Measurements from ENCODE around the gene GRID1. TPM values are rescaled to one million over a fixed set of nuclear protein-coding genes. Genes with fewer than 3 reads are reported as not detected.

Gene GRID1
- total RNA-seq, 1 experiment from 2014 or later, result not detected

DNA sequence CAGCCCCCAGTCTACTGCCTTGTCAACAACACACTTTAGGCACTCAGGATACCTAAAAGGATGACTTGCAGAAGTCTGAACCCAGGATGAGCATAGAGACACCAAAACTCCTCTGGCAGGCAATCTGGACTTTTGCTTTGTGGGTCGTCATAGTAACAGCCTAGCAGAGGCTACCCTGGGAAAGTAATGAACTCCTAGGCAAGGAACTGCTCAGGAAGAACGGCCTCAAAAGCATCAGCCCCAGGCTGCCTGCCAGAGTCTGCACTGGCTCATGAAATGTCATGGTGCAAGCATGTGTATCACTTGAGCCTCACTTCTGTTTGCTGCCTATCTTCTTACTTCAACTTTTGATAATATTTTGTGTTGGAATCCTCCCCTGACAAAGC lies 715.1 kb downstream of the GRID1 start:
- Histone ChIP-seq H3K36me3 (ENCODE audit: low read depth, low read length) (no peaks in the 10 kb centered on the region), H3K9me3 (ENCODE audit: low read length) (no peaks in the 10 kb centered on the region), H3K79me2 (ENCODE audit: low read length) (no peaks in the 10 kb centered on the region), H3K27ac (ENCODE audit: low read length) (no peak overlapping the region), H3K4me2 (ENCODE audit: low read length) (no peak overlapping the region), H3K27me3 (ENCODE audit: low read length) (no peaks in the 10 kb centered on the region), H3K4me1 (ENCODE audit: insufficient read depth, low read length) (no peaks in the 10 kb centered on the region), H3K9ac (ENCODE audit: low read length) (no peak overlapping the region), H4K20me1 (ENCODE audit: low read length) (no peaks in the 10 kb centered on the region), H3F3A (ENCODE audit: low read length, unreplicated experiment) (no peaks in the 10 kb centered on the region), H3K4me3 (ENCODE audit: low read length) (no peak overlapping the region), H2AFZ (ENCODE audit: low read length) (no peak overlapping the region), H3K9me2 (replicated peaks; ENCODE audit: low read length) (no peaks in the 10 kb centered on the region)
- DNase-seq (no peak), ATAC-seq (no peak)
- ChIA-PET CTCF (no interaction called here), POLR2A (ENCODE audit: unreplicated experiment) (no interaction called here)
- TF ChIP-seq EZH2phosphoT487 (IDR thresholded peaks at IDR 0.05; ENCODE audit: borderline replicate concordance, low read length), result no peak
- TF ChIP-seq, protein P1, sequence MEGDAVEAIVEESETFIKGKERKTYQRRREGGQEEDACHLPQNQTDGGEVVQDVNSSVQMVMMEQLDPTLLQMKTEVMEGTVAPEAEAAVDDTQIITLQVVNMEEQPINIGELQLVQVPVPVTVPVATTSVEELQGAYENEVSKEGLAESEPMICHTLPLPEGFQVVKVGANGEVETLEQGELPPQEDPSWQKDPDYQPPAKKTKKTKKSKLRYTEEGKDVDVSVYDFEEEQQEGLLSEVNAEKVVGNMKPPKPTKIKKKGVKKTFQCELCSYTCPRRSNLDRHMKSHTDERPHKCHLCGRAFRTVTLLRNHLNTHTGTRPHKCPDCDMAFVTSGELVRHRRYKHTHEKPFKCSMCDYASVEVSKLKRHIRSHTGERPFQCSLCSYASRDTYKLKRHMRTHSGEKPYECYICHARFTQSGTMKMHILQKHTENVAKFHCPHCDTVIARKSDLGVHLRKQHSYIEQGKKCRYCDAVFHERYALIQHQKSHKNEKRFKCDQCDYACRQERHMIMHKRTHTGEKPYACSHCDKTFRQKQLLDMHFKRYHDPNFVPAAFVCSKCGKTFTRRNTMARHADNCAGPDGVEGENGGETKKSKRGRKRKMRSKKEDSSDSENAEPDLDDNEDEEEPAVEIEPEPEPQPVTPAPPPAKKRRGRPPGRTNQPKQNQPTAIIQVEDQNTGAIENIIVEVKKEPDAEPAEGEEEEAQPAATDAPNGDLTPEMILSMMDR (conservative IDR thresholded peaks at IDR 0.05; ENCODE audit: low read depth, low read length), result no peak
- TF ChIP-seq EZH2 (IDR thresholded peaks at IDR 0.05; ENCODE audit: low read length, unreplicated experiment), result no peak
- BruUV-seq (replicated peaks), result no TSS peak
- intact Hi-C loops (cut with micrococcal nuclease), result no loop called here

DNA sequence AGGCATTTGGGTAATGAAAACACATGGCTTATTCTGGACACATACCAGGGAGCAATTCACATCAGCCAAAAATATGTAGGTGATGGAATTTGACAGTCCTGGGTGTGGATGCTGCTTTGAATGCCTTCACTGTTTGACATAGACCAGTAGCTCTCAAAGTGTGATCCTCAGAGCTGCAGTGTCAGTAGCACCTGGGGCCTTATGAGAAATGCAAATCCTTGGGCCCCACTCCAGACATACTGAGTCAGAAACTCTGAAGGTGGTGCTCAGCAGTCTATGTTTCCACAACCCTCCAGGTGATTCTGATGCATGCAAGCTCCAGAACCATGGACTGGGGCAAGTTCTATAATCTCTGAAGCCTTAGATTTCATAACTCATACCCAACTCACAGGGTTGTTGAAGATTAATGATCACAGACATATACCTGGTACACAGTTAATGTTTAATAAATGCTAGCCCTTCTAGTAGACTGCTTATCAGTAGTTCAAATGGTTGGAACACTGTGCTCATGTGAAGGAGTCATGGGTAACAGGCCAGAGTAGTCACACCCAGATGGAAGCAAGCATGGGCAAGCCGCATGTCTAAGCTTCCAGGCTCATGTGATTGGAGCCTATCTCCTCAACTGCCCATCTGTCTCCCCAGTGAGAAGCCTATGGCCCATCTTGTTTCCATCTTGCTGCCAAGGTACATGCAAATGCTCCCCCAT lies 715.7 kb downstream of the GRID1 start:
- no peaks in the 10 kb centered on the region for H3F3A ChIP-seq (ENCODE audit: low read length, unreplicated experiment)
- no peaks in the 10 kb centered on the region for H3K79me2 ChIP-seq (ENCODE audit: low read length)
- H3K27ac ChIP-seq (ENCODE audit: low read length), result no peak overlapping the region
- no peaks in the 10 kb centered on the region for H3K27me3 ChIP-seq (ENCODE audit: low read length)
- H2AFZ ChIP-seq (ENCODE audit: low read length), result no peak overlapping the region
- DNase-seq (no peak), ATAC-seq (no peak)
- no peaks in the 10 kb centered on the region for H3K4me1 ChIP-seq (ENCODE audit: insufficient read depth, low read length)
- TF ChIP-seq EZH2phosphoT487 (IDR thresholded peaks at IDR 0.05; ENCODE audit: borderline replicate concordance, low read length) (no peak), EZH2 (IDR thresholded peaks at IDR 0.05; ENCODE audit: low read length, unreplicated experiment) (no peak)
- TF ChIP-seq, protein P1 (conservative IDR thresholded peaks at IDR 0.05; ENCODE audit: low read depth, low read length), result no peak
- CTCF ChIA-PET, result no interaction called here
- POLR2A ChIA-PET (ENCODE audit: unreplicated experiment), result no interaction called here
- no peaks in the 10 kb centered on the region for H3K9me2 ChIP-seq (replicated peaks; ENCODE audit: low read length)
- no peak overlapping the region for H3K9ac ChIP-seq (ENCODE audit: low read length)
- H3K4me3 ChIP-seq (ENCODE audit: low read length), result no peak overlapping the region
- no peak overlapping the region for H3K4me2 ChIP-seq (ENCODE audit: low read length)
- BruUV-seq (replicated peaks), result no TSS peak
- no peaks in the 10 kb centered on the region for H3K36me3 ChIP-seq (ENCODE audit: low read depth, low read length)
- no peaks in the 10 kb centered on the region for H3K9me3 ChIP-seq (ENCODE audit: low read length)
- no peaks in the 10 kb centered on the region for H4K20me1 ChIP-seq (ENCODE audit: low read length)
- intact Hi-C loops (cut with micrococcal nuclease), result no loop called here

DNA sequence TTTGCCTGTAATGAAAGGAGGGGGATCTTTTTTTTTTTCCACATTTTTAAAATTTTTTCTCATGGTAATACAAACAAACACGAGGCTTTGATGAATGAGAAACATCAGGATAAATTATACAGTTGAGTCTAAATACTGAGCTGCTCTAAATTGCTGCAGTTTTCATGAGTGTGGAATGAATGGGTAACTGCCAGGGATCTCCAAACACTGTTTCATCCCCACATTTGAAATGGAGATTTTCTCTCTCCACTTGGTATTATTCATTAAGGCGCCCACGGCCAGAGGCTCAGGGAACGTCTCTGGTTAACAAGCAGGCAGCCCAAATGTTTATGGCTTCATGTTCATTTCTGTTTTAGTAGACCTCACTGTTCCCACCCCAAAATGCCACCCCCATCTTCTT lies 717.1 kb downstream of the GRID1 start:
- CTCF ChIA-PET, result no interaction called here
- BruUV-seq (replicated peaks), result no TSS peak
- Histone ChIP-seq H3F3A (ENCODE audit: low read length, unreplicated experiment) (no peaks in the 10 kb centered on the region), H2AFZ (ENCODE audit: low read length) (no peak overlapping the region), H3K9me2 (replicated peaks; ENCODE audit: low read length) (no peaks in the 10 kb centered on the region), H3K9me3 (ENCODE audit: low read length) (no peaks in the 10 kb centered on the region), H4K20me1 (ENCODE audit: low read length) (no peaks in the 10 kb centered on the region), H3K4me3 (ENCODE audit: low read length) (no peak overlapping the region), H3K27me3 (ENCODE audit: low read length) (no peaks in the 10 kb centered on the region), H3K9ac (ENCODE audit: low read length) (no peak overlapping the region), H3K27ac (ENCODE audit: low read length) (no peak overlapping the region), H3K4me1 (ENCODE audit: insufficient read depth, low read length) (no peaks in the 10 kb centered on the region), H3K79me2 (ENCODE audit: low read length) (no peaks in the 10 kb centered on the region), H3K36me3 (ENCODE audit: low read depth, low read length) (no peaks in the 10 kb centered on the region), H3K4me2 (ENCODE audit: low read length) (no peak overlapping the region)
- POLR2A ChIA-PET (ENCODE audit: unreplicated experiment), result no interaction called here
- ATAC-seq (no peak), DNase-seq (no peak)
- TF ChIP-seq EZH2 (IDR thresholded peaks at IDR 0.05; ENCODE audit: low read length, unreplicated experiment), result no peak
- no peak for TF ChIP-seq EZH2phosphoT487 (IDR thresholded peaks at IDR 0.05; ENCODE audit: borderline replicate concordance, low read length)
- TF ChIP-seq, protein P1 (conservative IDR thresholded peaks at IDR 0.05; ENCODE audit: low read depth, low read length), result no peak
- intact Hi-C loops (cut with micrococcal nuclease), result no loop called here

All from PC-3 (cell line).